ENCODE results near the gene ARHGAP6. TPM values are rescaled to one million over a fixed set of nuclear protein-coding genes. Genes with fewer than 3 reads are reported as not detected.

The ARHGAP6 gene
- polyA plus RNA-seq, 1 experiment = 1.3 TPM

DNA sequence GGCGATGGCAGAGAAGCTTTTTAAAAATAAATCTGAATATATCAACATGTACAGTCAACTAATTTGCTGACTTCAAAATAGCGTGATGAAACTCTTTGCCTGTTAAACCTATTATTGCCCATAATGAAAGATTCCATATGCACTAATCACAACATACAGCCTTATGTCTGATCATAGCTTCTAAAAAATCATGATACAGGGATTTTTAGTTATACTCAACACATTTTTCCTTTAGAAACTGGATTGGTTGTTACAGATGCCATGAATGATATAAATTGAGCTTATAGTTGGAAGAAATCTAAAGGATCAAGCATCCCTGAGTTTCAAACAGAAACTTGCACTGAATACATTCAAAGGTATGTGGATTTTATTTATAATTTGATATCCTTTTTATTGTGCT is 372.6 kb downstream of the ARHGAP6 start, which contains the start of gene AMELX:
TSS of gene AMELX (plus strand) at position 301 of the 400 bp plus-strand sequence. CDS start 1,376 bp downstream, outside the sequence.
- DNase-seq (ENCODE audit: low read depth) = no peak
- ChIA-PET CTCF (no interaction called here), POLR2A (no interaction called here)
- TF ChIP-seq, protein P1, sequence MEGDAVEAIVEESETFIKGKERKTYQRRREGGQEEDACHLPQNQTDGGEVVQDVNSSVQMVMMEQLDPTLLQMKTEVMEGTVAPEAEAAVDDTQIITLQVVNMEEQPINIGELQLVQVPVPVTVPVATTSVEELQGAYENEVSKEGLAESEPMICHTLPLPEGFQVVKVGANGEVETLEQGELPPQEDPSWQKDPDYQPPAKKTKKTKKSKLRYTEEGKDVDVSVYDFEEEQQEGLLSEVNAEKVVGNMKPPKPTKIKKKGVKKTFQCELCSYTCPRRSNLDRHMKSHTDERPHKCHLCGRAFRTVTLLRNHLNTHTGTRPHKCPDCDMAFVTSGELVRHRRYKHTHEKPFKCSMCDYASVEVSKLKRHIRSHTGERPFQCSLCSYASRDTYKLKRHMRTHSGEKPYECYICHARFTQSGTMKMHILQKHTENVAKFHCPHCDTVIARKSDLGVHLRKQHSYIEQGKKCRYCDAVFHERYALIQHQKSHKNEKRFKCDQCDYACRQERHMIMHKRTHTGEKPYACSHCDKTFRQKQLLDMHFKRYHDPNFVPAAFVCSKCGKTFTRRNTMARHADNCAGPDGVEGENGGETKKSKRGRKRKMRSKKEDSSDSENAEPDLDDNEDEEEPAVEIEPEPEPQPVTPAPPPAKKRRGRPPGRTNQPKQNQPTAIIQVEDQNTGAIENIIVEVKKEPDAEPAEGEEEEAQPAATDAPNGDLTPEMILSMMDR (IDR thresholded peaks at IDR 0.05; ENCODE audit: insufficient read depth, low read depth, low read length) = no peak
- H3K4me3 ChIP-seq (ENCODE audit: low read depth, low read length) = no peak within 1 kb of the TSS
- no peaks in the 10 kb centered on the region for H3K36me3 ChIP-seq (ENCODE audit: control insufficient read depth, insufficient read depth, low read length)
- no peaks in the 10 kb centered on the region for H3K27me3 ChIP-seq (ENCODE audit: control insufficient read depth, insufficient read depth, low read length)

DNA sequence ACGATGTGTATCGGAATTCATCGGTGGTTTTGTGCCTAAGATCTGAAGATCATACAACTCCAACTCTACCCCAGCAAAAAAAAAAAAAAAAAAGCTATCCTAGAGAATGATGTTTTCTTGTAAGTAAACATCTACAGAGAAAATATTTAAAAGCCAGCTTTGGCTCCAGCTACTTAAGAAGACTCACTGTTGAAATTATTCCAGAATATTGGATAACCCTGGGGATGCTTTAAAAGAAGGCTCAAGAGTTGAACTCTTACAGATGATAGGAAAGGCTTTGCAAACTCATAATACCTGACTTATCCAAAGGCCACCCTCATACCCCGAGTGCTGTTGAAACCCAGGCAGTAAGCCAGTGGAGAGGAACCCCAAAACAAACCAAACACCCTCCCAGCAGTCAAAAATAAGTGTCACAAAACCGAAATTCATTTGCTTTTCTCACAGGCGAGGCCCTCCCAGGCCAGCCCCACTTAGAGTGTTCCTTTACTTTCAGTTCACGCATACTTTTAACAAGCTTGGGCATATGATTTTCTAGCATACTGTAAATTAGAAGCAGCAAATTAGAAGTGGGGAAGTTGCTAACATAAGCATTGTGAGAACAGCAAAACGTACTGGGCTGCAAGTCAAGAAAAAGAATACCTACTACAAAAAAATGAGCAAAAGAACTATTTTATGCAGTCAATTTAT is 375.2 kb downstream of the ARHGAP6 start:
- no peak overlapping the region for H3K4me3 ChIP-seq (ENCODE audit: low read depth, low read length)
- no peaks in the 10 kb centered on the region for H3K27me3 ChIP-seq (ENCODE audit: control insufficient read depth, insufficient read depth, low read length)
- no peaks in the 10 kb centered on the region for H3K36me3 ChIP-seq (ENCODE audit: control insufficient read depth, insufficient read depth, low read length)
- POLR2A ChIA-PET = no interaction called here
- TF ChIP-seq, protein P1 (IDR thresholded peaks at IDR 0.05; ENCODE audit: insufficient read depth, low read depth, low read length) = no peak
- DNase-seq (ENCODE audit: low read depth) = no peak
- CTCF ChIA-PET = no interaction called here

DNA sequence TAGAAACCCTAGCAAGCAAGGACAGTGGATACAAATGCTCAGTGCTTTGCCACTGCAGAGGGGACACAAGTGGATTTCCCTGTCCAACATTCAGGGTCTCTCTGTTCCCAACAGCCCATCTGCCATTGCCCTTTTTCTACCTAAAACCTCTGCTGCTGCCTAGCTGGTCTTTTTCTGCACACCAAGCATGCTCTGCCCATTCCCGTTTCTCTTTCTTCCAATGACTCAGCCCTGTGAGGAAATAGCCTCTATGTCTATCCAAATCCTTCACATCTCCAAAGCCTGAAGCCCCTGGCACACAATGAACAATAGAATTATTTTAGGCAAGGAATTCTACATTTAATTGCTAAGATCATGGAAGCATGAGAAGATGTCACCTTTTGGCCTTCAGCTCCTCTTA is 378.2 kb downstream of the ARHGAP6 start:
- TF ChIP-seq, protein P1 (IDR thresholded peaks at IDR 0.05; ENCODE audit: insufficient read depth, low read depth, low read length) = no peak
- CTCF ChIA-PET = interaction anchor here (0.9 kb wide), 1 partner anchor 95 kb away, joined by 3 read pairs; no protein-coding TSS in a partner anchor
- H3K27me3 ChIP-seq (ENCODE audit: control insufficient read depth, insufficient read depth, low read length) = no peaks in the 10 kb centered on the region
- POLR2A ChIA-PET = no interaction called here
- H3K36me3 ChIP-seq (ENCODE audit: control insufficient read depth, insufficient read depth, low read length) = no peaks in the 10 kb centered on the region
- no peak overlapping the region for H3K4me3 ChIP-seq (ENCODE audit: low read depth, low read length)
- no peak for DNase-seq (ENCODE audit: low read depth)

DNA sequence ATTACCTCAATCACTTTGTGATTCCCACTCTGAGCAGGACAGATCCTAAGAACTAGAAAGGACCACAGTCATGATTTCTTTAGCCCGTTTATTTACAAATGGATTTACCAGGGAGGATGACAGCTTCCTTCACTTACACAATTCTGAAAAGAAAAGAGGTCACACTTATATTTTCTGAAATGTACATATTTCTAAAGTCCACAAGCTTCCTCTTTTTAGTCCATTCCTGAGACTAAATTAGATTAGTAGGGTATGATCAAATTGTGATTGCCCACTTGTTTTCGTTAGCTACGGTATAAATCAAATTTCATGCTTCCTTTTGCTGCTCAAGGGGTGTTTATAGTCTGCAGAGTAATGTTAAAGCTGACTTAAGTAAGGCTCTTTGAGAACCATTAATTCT is 380.1 kb downstream of the ARHGAP6 start:
- no peaks in the 10 kb centered on the region for H3K36me3 ChIP-seq (ENCODE audit: control insufficient read depth, insufficient read depth, low read length)
- H3K27me3 ChIP-seq (ENCODE audit: control insufficient read depth, insufficient read depth, low read length) = no peaks in the 10 kb centered on the region
- POLR2A ChIA-PET = no interaction called here
- DNase-seq (ENCODE audit: low read depth) = no peak
- H3K4me3 ChIP-seq (ENCODE audit: low read depth, low read length) = no peak overlapping the region
- CTCF ChIA-PET = no interaction called here
- TF ChIP-seq, protein P1 (IDR thresholded peaks at IDR 0.05; ENCODE audit: insufficient read depth, low read depth, low read length) = no peak

DNA sequence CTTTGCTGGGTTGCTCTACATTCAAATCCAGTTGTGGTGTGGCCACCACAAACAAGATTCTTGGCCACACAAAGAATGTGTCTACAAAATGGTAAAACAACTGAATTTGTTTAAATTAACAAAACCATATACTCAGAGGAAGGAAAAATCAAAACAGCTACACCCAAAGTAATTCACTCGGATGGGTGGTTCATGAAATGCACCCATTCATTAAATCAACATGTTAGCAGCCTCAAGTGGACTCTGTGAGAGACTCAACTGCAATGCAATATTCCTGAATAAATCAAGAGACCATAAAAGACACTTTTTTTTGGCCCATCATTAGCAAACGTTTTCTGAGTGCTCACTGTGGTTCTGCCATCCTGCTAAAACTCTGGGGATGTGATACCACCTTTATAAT is 383.7 kb downstream of the ARHGAP6 start:
- Histone ChIP-seq H3K4me3 (ENCODE audit: low read depth, low read length) (no peak overlapping the region), H3K36me3 (ENCODE audit: control insufficient read depth, insufficient read depth, low read length) (no peaks in the 10 kb centered on the region), H3K27me3 (ENCODE audit: control insufficient read depth, insufficient read depth, low read length) (no peaks in the 10 kb centered on the region)
- CTCF ChIA-PET = no interaction called here
- POLR2A ChIA-PET = no interaction called here
- no peak for DNase-seq (ENCODE audit: low read depth)
- TF ChIP-seq, protein P1 (IDR thresholded peaks at IDR 0.05; ENCODE audit: insufficient read depth, low read depth, low read length) = no peak

Measured in BJ (cell line).